NCI-H2196 treated with DMSO at 0.1 percent for 48 hours (cell line): ENCODE data around the gene TMEM125.

Source experiments
- DNase-seq: peaks from one replicate; lab custom pipeline; 2025; ENCODE audit not compliant: unreplicated experiment; lab: John Stamatoyannopoulos, UW

TMEM125 gene

GRCh38 chr1:43288785-43289706, 19.3 kb downstream of the TMEM125 start:
- no peak for DNase-seq

GRCh38 chr1:43292216-43292615, 22.4 kb downstream of the TMEM125 start:
- DNase-seq, result no peak

- no peak for DNase-seq
Observed at GRCh38 chr1:43292679-43293078, 22.9 kb downstream of the TMEM125 start.

- no peak for DNase-seq
Observed at GRCh38 chr1:43293176-43293575, 23.4 kb downstream of the TMEM125 start.

GRCh38 chr1:43293896-43294760, 24.3 kb downstream of the TMEM125 start:
- no peak for DNase-seq

GRCh38 chr1:43294761-43295160, 25.0 kb downstream of the TMEM125 start:
- DNase-seq, result no peak

GRCh38 chr1:43296207-43296606, 26.4 kb downstream of the TMEM125 start:
- no peak for DNase-seq

GRCh38 chr1:43298055-43298454, 28.3 kb downstream of the TMEM125 start:
- no peak for DNase-seq

- no peak for DNase-seq
Observed at GRCh38 chr1:43299101-43299500, 29.3 kb downstream of the TMEM125 start.

- DNase-seq, result no peak
Observed at GRCh38 chr1:43300378-43301094, 30.8 kb downstream of the TMEM125 start, which contains the start of gene TIE1. Gene TIE1, plus strand, starts transcription at chr1:43300982. Its CDS starts 90 bp downstream, at chr1:43301072.

- no peak for DNase-seq
Observed at GRCh38 chr1:43302201-43302600, 32.4 kb downstream of the TMEM125 start.

- DNase-seq, result no peak
Observed at GRCh38 chr1:43302721-43303470, 33.1 kb downstream of the TMEM125 start.

GRCh38 chr1:43303471-43304313, 33.9 kb downstream of the TMEM125 start:
- DNase-seq, result no peak

GRCh38 chr1:43304314-43304681, 34.5 kb downstream of the TMEM125 start:
- no peak for DNase-seq

GRCh38 chr1:43304771-43305300, 35.1 kb downstream of the TMEM125 start:
- no peak for DNase-seq

- DNase-seq, result no peak
Observed at GRCh38 chr1:43305461-43305860, 35.7 kb downstream of the TMEM125 start.

- DNase-seq, result no peak
Observed at GRCh38 chr1:43305926-43306687, 36.3 kb downstream of the TMEM125 start.

- no peak for DNase-seq
Observed at GRCh38 chr1:43306688-43307457, 37.1 kb downstream of the TMEM125 start.
